Body of pancreas (tissue), 4 donors: ENCODE measurements around the gene CEP85L.

Experiments
- POLR2A ChIP-seq, 3 donors: fragments of 450-650 bp; IDR thresholded peaks; one replicate each; pipeline ENCODE4 v1.6.1; 2016; ENCODE audit warnings: antibody characterized with exemption in 3 of 3, mild to moderate bottlenecking in 2 of 3
- TF ChIP-seq, protein P1 (sequence below), 7 experiments: fragments of 450-650 bp in 4 of 7; fragments of 200-600 bp in 3 of 7; sonication (generic) in 3 of 7; IDR thresholded peaks; one replicate each; pipeline ENCODE4 v1.5.1; 2016 to 2019; ENCODE audit warnings: antibody characterized with exemption in 7 of 7

DNA sequence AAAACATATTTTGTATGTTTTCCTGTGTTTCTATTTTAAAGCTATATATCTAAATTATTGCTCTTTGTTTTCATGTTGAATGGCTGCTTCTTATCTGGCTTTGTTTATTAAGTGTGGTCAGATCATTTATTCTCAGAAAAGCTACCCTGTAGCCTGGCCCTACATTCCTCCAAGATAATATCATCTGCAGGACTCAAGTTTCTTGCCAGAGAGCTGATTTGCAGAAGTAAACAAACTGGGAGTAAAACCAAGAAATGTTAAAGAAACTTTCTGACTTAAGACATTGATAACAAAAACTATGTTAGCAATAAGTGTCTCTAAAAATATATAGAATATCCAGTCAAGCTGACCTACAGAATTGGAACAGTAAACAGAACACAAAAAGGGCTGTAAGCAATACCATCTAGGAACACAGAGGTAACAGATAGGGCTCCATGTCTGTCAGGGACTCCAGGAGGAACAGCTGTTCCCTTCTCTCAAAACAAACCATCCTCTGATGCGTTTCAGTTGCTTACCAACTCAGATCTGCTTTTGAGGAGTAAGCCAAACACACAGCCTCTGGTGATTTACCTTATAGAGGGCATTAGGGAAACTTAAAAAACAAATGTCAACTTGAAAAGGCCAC is 17.5 kb upstream of the CEP85L start:
- TF ChIP-seq, protein P1, sequence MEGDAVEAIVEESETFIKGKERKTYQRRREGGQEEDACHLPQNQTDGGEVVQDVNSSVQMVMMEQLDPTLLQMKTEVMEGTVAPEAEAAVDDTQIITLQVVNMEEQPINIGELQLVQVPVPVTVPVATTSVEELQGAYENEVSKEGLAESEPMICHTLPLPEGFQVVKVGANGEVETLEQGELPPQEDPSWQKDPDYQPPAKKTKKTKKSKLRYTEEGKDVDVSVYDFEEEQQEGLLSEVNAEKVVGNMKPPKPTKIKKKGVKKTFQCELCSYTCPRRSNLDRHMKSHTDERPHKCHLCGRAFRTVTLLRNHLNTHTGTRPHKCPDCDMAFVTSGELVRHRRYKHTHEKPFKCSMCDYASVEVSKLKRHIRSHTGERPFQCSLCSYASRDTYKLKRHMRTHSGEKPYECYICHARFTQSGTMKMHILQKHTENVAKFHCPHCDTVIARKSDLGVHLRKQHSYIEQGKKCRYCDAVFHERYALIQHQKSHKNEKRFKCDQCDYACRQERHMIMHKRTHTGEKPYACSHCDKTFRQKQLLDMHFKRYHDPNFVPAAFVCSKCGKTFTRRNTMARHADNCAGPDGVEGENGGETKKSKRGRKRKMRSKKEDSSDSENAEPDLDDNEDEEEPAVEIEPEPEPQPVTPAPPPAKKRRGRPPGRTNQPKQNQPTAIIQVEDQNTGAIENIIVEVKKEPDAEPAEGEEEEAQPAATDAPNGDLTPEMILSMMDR (IDR thresholded peaks at IDR 0.05) = no peak
- no peak for TF ChIP-seq POLR2A (IDR thresholded peaks at IDR 0.05)
